PC-9 (cell line): Measurements from ENCODE around the gene SCAF1. TPM values are rescaled to one million over a fixed set of nuclear protein-coding genes. Genes with fewer than 3 reads are reported as not detected.

Source experiments
- BruUV-seq: library from RNA; stranded (reverse); fragments of 400-500 nt; replicated peaks from 2 replicates; lab custom pipeline; 2021; lab: Mats Ljungman, UMichigan
- CTCF ChIA-PET: fragments of 300-600 bp; sonication (Branson Sonifier 250); formaldehyde crosslinking; loops from one replicate; lab custom pipeline; 2022; ENCODE audit warnings: antibody characterized with exemption; lab: Charles Lee
- POLR2A ChIA-PET: fragments of 300-600 bp; sonication (Branson Sonifier 250); formaldehyde crosslinking; loops from one replicate; lab custom pipeline; 2022; ENCODE audit warnings: antibody characterized with exemption; ENCODE audit not compliant: unreplicated experiment; lab: Charles Lee
- DNase-seq, 2 experiments: peaks; one replicate each; pipeline versions ENCODE4 v3.0.0 to v3.0.0-alpha.2; 2015 to 2022; ENCODE audit warnings: mixed read lengths in 1 of 2
- H2AFZ ChIP-seq: fragments of 200-600 bp; sonication (generic); 2 replicates; pipeline ENCODE4 v1.8.1; 2017; ENCODE audit warnings: antibody characterized with exemption
- H3F3A ChIP-seq: fragments of 200-600 bp; sonication (generic); 2 replicates; pipeline ENCODE4 v1.8.1; 2017; ENCODE audit warnings: antibody characterized with exemption, mild to moderate bottlenecking, low read depth; ENCODE audit not compliant: insufficient read depth
- H3K27ac ChIP-seq: fragments of 200-600 bp; sonication (generic); 2 replicates; pipeline ENCODE4 v1.6.1; 2016; ENCODE audit warnings: mixed run types
- H3K27me3 ChIP-seq: fragments of 200-600 bp; sonication (generic); 2 replicates; pipeline ENCODE4 v1.6.1; 2016; ENCODE audit warnings: low read depth, mixed run types; ENCODE audit not compliant: insufficient read depth
- H3K36me3 ChIP-seq: fragments of 200-600 bp; sonication (generic); 2 replicates; pipeline ENCODE4 v1.6.1; 2016; ENCODE audit warnings: low read depth, mixed run types
- H3K4me1 ChIP-seq: fragments of 200-600 bp; sonication (generic); replicated peaks from 2 replicates; pipeline ENCODE4 v1.6.1; 2016; ENCODE audit warnings: mixed run types; ENCODE audit not compliant: insufficient read depth
- H3K4me2 ChIP-seq: fragments of 200-600 bp; sonication (generic); 2 replicates; pipeline ENCODE4 v1.6.1; 2017; ENCODE audit warnings: mixed run types
- H3K4me3 ChIP-seq: fragments of 200-600 bp; sonication (generic); 2 replicates; pipeline ENCODE4 v1.6.1; 2016; ENCODE audit warnings: mixed run types
- H3K79me2 ChIP-seq: fragments of 200-600 bp; sonication (generic); 2 replicates; pipeline ENCODE4 v1.6.1; 2017; ENCODE audit warnings: low read depth, mixed run types
- H3K9me2 ChIP-seq: fragments of 200-600 bp; sonication (generic); 2 replicates; pipeline ENCODE4 v1.8.1; 2017; ENCODE audit warnings: mild to moderate bottlenecking; ENCODE audit not compliant: insufficient read depth
- H3K9me3 ChIP-seq: fragments of 200-600 bp; sonication (generic); 2 replicates; pipeline ENCODE4 v1.8.1; 2016; ENCODE audit warnings: low read depth; ENCODE audit not compliant: insufficient read depth
- H4K20me1 ChIP-seq: fragments of 200-600 bp; sonication (generic); 2 replicates; pipeline ENCODE4 v1.8.1; 2017; ENCODE audit not compliant: insufficient read depth
- EZH2 ChIP-seq: fragments of 200-600 bp; sonication (generic); IDR thresholded peaks from 2 replicates; pipeline ENCODE4 v1.8.0; 2017; ENCODE audit warnings: antibody characterized with exemption, low read depth
- intact Hi-C: fragments of 100-400 bp; cut with micrococcal nuclease; formaldehyde crosslinking; loops from one replicate; pipeline ENCODE4 v1.10.0; 2022; ENCODE audit not compliant: unreplicated experiment
- total RNA-seq: library from RNA; stranded (reverse); gene quantifications from 2 replicates; pipeline ENCODE4 v1.2.3, GENCODE V29; 2021
- TF ChIP-seq, protein P1 (sequence below): fragments of 200-600 bp; sonication (generic); conservative IDR thresholded peaks from 2 replicates; pipeline ENCODE4 v1.6.1; 2017; ENCODE audit warnings: mixed run types, antibody characterized with exemption, mild to moderate bottlenecking, moderate library complexity

The SCAF1 gene
- total RNA-seq, 1 experiment from 2014 or later = 91.3 TPM

DNA sequence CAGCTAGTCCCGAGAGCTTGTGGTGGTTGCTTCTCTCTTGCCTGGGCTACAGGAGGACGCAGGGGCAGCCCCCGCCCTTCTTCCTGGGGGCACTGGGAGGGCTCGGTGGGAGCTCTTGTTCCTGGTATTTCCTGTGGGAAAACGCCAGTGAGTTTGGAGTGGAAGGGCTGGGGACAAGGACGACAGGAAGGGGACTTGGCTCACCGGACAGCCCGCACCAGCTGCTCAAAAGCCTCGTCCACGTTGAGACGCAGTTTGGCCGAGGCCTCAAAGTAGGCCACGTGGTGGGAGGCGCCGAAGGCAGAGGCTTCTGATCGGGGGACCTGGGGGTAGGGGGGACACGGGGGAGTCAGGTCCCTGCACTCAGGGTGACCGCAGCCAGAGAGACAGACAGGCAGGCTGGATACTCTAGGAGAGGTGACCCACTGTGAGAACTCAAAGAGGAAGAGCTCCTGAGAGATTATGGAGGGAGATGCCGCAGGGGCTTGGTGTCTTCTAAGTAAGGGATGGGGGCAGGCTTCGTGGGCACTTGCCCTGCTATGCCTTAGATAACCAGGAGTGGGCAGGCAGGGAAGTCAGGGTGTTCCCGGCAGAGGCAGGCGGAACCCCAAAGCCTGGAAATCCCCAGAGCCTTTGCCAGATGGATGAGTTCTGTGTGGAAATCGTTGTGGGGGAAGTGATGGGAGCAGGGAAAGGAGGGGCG lies 6.3 kb upstream of the SCAF1 start:
- no peaks in the 10 kb centered on the region for H3K27me3 ChIP-seq
- BruUV-seq = no TSS peak
- no peaks in the 10 kb centered on the region for H3K36me3 ChIP-seq
- no peak overlapping the region for H3K4me3 ChIP-seq
- no peak overlapping the region for H3K4me2 ChIP-seq
- intact Hi-C loops = no loop called here
- H3K27ac ChIP-seq = no peak overlapping the region
- H3K4me1 ChIP-seq = peaks cover 21% of the 10 kb centered on the region
- H3K79me2 ChIP-seq = no peaks in the 10 kb centered on the region
- no peaks in the 10 kb centered on the region for H4K20me1 ChIP-seq
- H2AFZ ChIP-seq = no peak overlapping the region
- ChIA-PET POLR2A (no interaction called here), CTCF (no interaction called here)
- no peak for DNase-seq
- no peaks in the 10 kb centered on the region for H3K9me2 ChIP-seq
- H3K9me3 ChIP-seq = no peaks in the 10 kb centered on the region
- no peak for TF ChIP-seq EZH2
- TF ChIP-seq, protein P1, sequence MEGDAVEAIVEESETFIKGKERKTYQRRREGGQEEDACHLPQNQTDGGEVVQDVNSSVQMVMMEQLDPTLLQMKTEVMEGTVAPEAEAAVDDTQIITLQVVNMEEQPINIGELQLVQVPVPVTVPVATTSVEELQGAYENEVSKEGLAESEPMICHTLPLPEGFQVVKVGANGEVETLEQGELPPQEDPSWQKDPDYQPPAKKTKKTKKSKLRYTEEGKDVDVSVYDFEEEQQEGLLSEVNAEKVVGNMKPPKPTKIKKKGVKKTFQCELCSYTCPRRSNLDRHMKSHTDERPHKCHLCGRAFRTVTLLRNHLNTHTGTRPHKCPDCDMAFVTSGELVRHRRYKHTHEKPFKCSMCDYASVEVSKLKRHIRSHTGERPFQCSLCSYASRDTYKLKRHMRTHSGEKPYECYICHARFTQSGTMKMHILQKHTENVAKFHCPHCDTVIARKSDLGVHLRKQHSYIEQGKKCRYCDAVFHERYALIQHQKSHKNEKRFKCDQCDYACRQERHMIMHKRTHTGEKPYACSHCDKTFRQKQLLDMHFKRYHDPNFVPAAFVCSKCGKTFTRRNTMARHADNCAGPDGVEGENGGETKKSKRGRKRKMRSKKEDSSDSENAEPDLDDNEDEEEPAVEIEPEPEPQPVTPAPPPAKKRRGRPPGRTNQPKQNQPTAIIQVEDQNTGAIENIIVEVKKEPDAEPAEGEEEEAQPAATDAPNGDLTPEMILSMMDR = no peak
- peaks cover 22% of the 10 kb centered on the region for H3F3A ChIP-seq

DNA sequence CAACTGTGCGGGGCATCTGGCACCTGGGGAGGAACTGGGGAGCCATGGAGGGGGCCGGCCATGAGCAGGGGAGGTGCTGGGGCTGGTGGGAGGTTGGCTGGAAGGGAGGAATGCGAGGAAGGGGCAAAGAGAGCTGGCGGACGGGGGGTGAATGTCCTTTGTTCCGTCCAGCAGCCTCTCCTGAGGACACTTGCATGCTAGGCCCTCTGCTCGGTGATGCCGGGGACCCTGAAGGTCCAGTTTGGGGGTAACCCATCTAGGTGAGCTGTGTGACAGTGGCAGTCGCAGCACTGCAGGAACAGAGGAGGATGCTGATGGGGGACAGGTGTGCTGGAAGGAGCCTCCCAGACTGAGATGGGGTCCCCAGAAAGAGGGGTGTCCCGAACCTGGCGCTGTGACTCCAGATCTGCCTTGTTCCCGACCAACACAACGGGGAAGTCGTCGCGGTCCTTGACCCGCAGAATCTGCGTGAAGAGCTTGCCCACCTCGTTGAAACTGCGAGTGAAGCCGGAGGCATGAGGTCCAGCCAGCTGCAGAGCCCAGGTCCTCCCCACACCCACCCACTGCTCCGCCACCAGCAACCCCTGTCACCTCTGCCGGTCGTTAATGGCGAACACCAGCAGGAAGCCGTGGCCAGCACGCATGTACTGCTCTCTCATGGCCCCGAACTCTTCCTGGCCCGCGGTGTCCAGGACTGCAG lies 5.6 kb upstream of the SCAF1 start:
- TF ChIP-seq, protein P1 = no peak
- TF ChIP-seq EZH2 = no peak
- no peak overlapping the region for H3K4me2 ChIP-seq
- H3K9me2 ChIP-seq = no peaks in the 10 kb centered on the region
- H3F3A ChIP-seq = peaks cover 25% of the 10 kb centered on the region
- ChIA-PET POLR2A (no interaction called here), CTCF (no interaction called here)
- intact Hi-C loops = no loop called here
- H3K4me3 ChIP-seq = no peak overlapping the region
- no peaks in the 10 kb centered on the region for H3K36me3 ChIP-seq
- H3K9me3 ChIP-seq = no peaks in the 10 kb centered on the region
- H3K27ac ChIP-seq = no peak overlapping the region
- DNase-seq = no peak
- H3K27me3 ChIP-seq = no peaks in the 10 kb centered on the region
- no peak overlapping the region for H2AFZ ChIP-seq
- no TSS peak for BruUV-seq
- no peaks in the 10 kb centered on the region for H4K20me1 ChIP-seq
- peaks cover 21% of the 10 kb centered on the region for H3K4me1 ChIP-seq
- 0 out of 2 replicates have a peak, but pooled peaks cover 5% of the 10 kb centered on the region for H3K79me2 ChIP-seq

GRCh38 chr19:49637821-49638738 lies 3.9 kb upstream of the SCAF1 start:
- H3K27ac ChIP-seq = 0 out of 2 replicates have a peak overlapping the region, but pooled peaks have one; percentile 8
- POLR2A ChIA-PET = interaction anchor here (0.6 to 0.7 kb wide), 3 partner anchors 26 to 646 kb away, joined by 3 to 10 read pairs (median 6); partner anchors contain the start of gene PRRG2
- no TSS peak for BruUV-seq

More at GRCh38 chr19:49637821-49638738, 3.9 kb upstream of the SCAF1 start:
- intact Hi-C loops = no loop called here
- TF ChIP-seq, protein P1 = no peak
- no peak for TF ChIP-seq EZH2
- no peaks in the 10 kb centered on the region for H3K9me3 ChIP-seq
- peak; percentile 64 to 85 for DNase-seq
- peaks cover 25% of the 10 kb centered on the region for H3K4me1 ChIP-seq
- no peaks in the 10 kb centered on the region for H3K27me3 ChIP-seq
- peak overlapping the region; percentile 24; the same call in 1 of the 2 replicates for H3K4me3 ChIP-seq
- no peaks in the 10 kb centered on the region for H4K20me1 ChIP-seq
- peak overlapping the region; percentile 71 for H3K4me2 ChIP-seq
- 0 out of 2 replicates have a peak overlapping the region, but pooled peaks have one; percentile 17 for H2AFZ ChIP-seq
- H3F3A ChIP-seq = peaks cover 22% of the 10 kb centered on the region
- CTCF ChIA-PET = interaction anchor here (0.6 kb wide), 1 partner anchor 57 kb away, joined by 6 read pairs; the partner anchor contains the start of gene NOSIP
- peaks cover 16% of the 10 kb centered on the region for H3K79me2 ChIP-seq
- no peaks in the 10 kb centered on the region for H3K36me3 ChIP-seq
- no peaks in the 10 kb centered on the region for H3K9me2 ChIP-seq
